H9 (cell line): Measurements from ENCODE around the gene NOTCH1. TPM values are rescaled to one million over a fixed set of nuclear protein-coding genes. Genes with fewer than 3 reads are reported as not detected.

Source experiments
- DNase-seq: peaks from one replicate; pipeline ENCODE4 v3.0.0-alpha.2; 2017
- H2AFZ ChIP-seq: one replicate; pipeline ENCODE4 v1.6.1; 2013; ENCODE audit warnings: mild to moderate bottlenecking, low read length, control low read depth, moderate library complexity
- H2AK5ac ChIP-seq: 2 replicates; pipeline ENCODE4 v1.6.1; 2013; ENCODE audit warnings: low read length, control low read depth, mixed read lengths; ENCODE audit not compliant: insufficient read length
- H2BK120ac ChIP-seq: one replicate; pipeline ENCODE4 v1.6.1; 2013; ENCODE audit warnings: low read depth, mild to moderate bottlenecking, low read length, control low read depth, inconsistent platforms; ENCODE audit not compliant: poor library complexity, severe bottlenecking
- H2BK12ac ChIP-seq: 2 replicates; pipeline ENCODE4 v1.6.1; 2013; ENCODE audit warnings: low read length, control low read depth, mixed read lengths, low read depth; ENCODE audit not compliant: insufficient read length
- H2BK15ac ChIP-seq: 2 replicates; pipeline ENCODE4 v1.6.1; 2013; ENCODE audit warnings: low read depth, low read length, control low read depth
- H2BK20ac ChIP-seq: one replicate; pipeline ENCODE4 v1.6.1; 2013; ENCODE audit warnings: low read depth, mild to moderate bottlenecking, low read length, control low read depth, inconsistent platforms; ENCODE audit not compliant: poor library complexity, severe bottlenecking
- H2BK5ac ChIP-seq: 2 replicates; pipeline ENCODE4 v1.6.1; 2013; ENCODE audit warnings: low read length, control low read depth, mixed read lengths; ENCODE audit not compliant: insufficient read length
- H3K14ac ChIP-seq: 2 replicates; pipeline ENCODE4 v1.6.1; 2013; ENCODE audit warnings: low read length, control low read depth; ENCODE audit not compliant: insufficient read depth
- H3K18ac ChIP-seq: 2 replicates; pipeline ENCODE4 v1.6.1; 2013; ENCODE audit warnings: low read depth, mild to moderate bottlenecking, mixed read lengths, low read length, control low read depth; ENCODE audit not compliant: insufficient read length
- H3K23ac ChIP-seq: 2 replicates; pipeline ENCODE4 v1.6.1; 2013; ENCODE audit warnings: low read length, control low read depth, mixed read lengths, low read depth; ENCODE audit not compliant: insufficient read length
- H3K23me2 ChIP-seq: 2 replicates; pipeline ENCODE4 v1.6.1; 2013; ENCODE audit warnings: low read depth, mild to moderate bottlenecking, mixed read lengths, low read length, control low read depth; ENCODE audit not compliant: insufficient read length, poor library complexity, severe bottlenecking
- H3K27ac ChIP-seq: 2 replicates; pipeline ENCODE4 v1.5.1; 2013; ENCODE audit warnings: low read length, control low read depth, mixed read lengths, low read depth; ENCODE audit not compliant: insufficient read length
- H3K27me3 ChIP-seq: 2 replicates; pipeline ENCODE4 v1.6.1; 2013; ENCODE audit warnings: low read length, control low read depth, inconsistent platforms; ENCODE audit not compliant: insufficient read depth
- H3K4ac ChIP-seq: 2 replicates; pipeline ENCODE4 v1.6.1; 2013; ENCODE audit warnings: low read depth, mild to moderate bottlenecking, control low read depth, inconsistent platforms, low read length, moderate library complexity
- H3K4me1 ChIP-seq: 2 replicates; pipeline ENCODE4 v1.6.1; 2013; ENCODE audit warnings: low read length, control low read depth, inconsistent platforms; ENCODE audit not compliant: insufficient read depth
- H3K4me2 ChIP-seq: 2 replicates; pipeline ENCODE4 v1.6.1; 2013; ENCODE audit warnings: low read length, control low read depth, mixed read lengths; ENCODE audit not compliant: insufficient read length, insufficient read depth
- H3K56ac ChIP-seq: 2 replicates; pipeline ENCODE4 v1.6.1; 2013; ENCODE audit warnings: low read depth, mild to moderate bottlenecking, mixed read lengths, low read length, control low read depth; ENCODE audit not compliant: insufficient read length
- H3K79me1 ChIP-seq: 2 replicates; pipeline ENCODE4 v1.6.1; 2013; ENCODE audit warnings: low read depth, mild to moderate bottlenecking, moderate library complexity, low read length, control low read depth, inconsistent platforms; ENCODE audit not compliant: insufficient read depth, poor library complexity, severe bottlenecking
- H3K79me2 ChIP-seq: 2 replicates; pipeline ENCODE4 v1.6.1; 2013; ENCODE audit warnings: low read length, control low read depth, inconsistent platforms; ENCODE audit not compliant: insufficient read depth
- H3K9ac ChIP-seq: 2 replicates; pipeline ENCODE4 v1.6.1; 2013; ENCODE audit warnings: low read length, control low read depth, mixed read lengths; ENCODE audit not compliant: insufficient read length; ENCODE audit errors: extremely low read depth
- H3K9me3 ChIP-seq: one replicate; pipeline ENCODE4 v1.6.1; 2013; ENCODE audit warnings: low read depth, low read length, inconsistent platforms; ENCODE audit not compliant: control insufficient read depth
- H3T11ph ChIP-seq: one replicate; pipeline ENCODE4 v1.6.1; 2013; ENCODE audit warnings: mild to moderate bottlenecking, low read length, control low read depth, inconsistent platforms
- H4K20me1 ChIP-seq: one replicate; pipeline ENCODE4 v1.6.1; 2013; ENCODE audit not compliant: control insufficient read depth, insufficient read length, insufficient read depth
- H4K5ac ChIP-seq: 2 replicates; pipeline ENCODE4 v1.6.1; 2013; ENCODE audit warnings: low read depth, mild to moderate bottlenecking, mixed read lengths, low read length, control low read depth; ENCODE audit not compliant: insufficient read length
- H4K8ac ChIP-seq: replicated peaks from 2 replicates; pipeline ENCODE4 v1.6.1; 2013; ENCODE audit warnings: low read length, control low read depth, mixed read lengths, low read depth; ENCODE audit not compliant: insufficient read length
- H4K91ac ChIP-seq: 2 replicates; pipeline ENCODE4 v1.6.1; 2013; ENCODE audit warnings: low read depth, mild to moderate bottlenecking, moderate library complexity, mixed read lengths, low read length, control low read depth; ENCODE audit not compliant: insufficient read length
- H3K27ac Mint-ChIP-seq, 3 experiments: 2 replicates in 2 of 3; 3 replicates in 1 of 3; pipeline ENCODE4 v1.8.0; 2020 to 2021; ENCODE audit warnings: mixed read lengths in 3 of 3, mild to moderate bottlenecking in 1 of 3, moderate library complexity in 1 of 3
- H3K27me3 Mint-ChIP-seq: 2 replicates; pipeline ENCODE4 v1.8.0; 2021; ENCODE audit warnings: low read depth, mild to moderate bottlenecking, moderate library complexity, mixed read lengths
- H3K36me3 Mint-ChIP-seq, 3 experiments: 2 replicates in 2 of 3; 3 replicates in 1 of 3; pipeline ENCODE4 v1.8.0; 2020 to 2021; ENCODE audit warnings: low read depth in 3 of 3, mixed read lengths in 3 of 3; ENCODE audit not compliant: insufficient read depth in 1 of 3
- H3K4me1 Mint-ChIP-seq, 2 experiments: 2 replicates each; pipeline ENCODE4 v1.8.0; 2020; ENCODE audit warnings: mixed read lengths in 2 of 2
- H3K4me3 Mint-ChIP-seq, 2 experiments: 2 replicates in 1 of 2; 3 replicates in 1 of 2; pipeline ENCODE4 v1.8.0; 2020 to 2021; ENCODE audit warnings: mild to moderate bottlenecking in 2 of 2, mixed read lengths in 2 of 2, moderate library complexity in 1 of 2
- H3K9me3 Mint-ChIP-seq, 2 experiments: 2 replicates in 1 of 2; 3 replicates in 1 of 2; pipeline ENCODE4 v1.8.0; 2020; ENCODE audit warnings: mild to moderate bottlenecking in 2 of 2, mixed read lengths in 2 of 2, moderate library complexity in 1 of 2
- CTCF ChIP-seq: fragments of 200-600 bp; sonication (generic); conservative IDR thresholded peaks from 3 replicates; pipeline ENCODE4 v1.8.0; 2021; ENCODE audit warnings: antibody characterized with exemption, mild to moderate bottlenecking
- WGBS: extraction: QIAGEN DNeasy Blood & Tissue Kit; methylation state at CpG from one replicate; pipeline ENCODE4 v1.1.7; 2013; ENCODE audit warnings: missing lambda C conversion rate, low lambda C conversion rate, mixed read lengths; ENCODE audit not compliant: insufficient read length; ENCODE audit errors: extremely low coverage; 5-methylcytosine and 5-hydroxymethylcytosine counted together
- total RNA-seq: library from RNA; stranded (reverse); gene quantifications from 2 replicates; pipeline ENCODE4 v1.2.1, GENCODE V29; 2021

The NOTCH1 gene
- total RNA-seq, 1 experiment from 2014 or later = 71.6 TPM

GRCh38 chr9:136518623-136519022 lies 27.2 kb downstream of the NOTCH1 start:
- H3K79me2 ChIP-seq = no peaks in the 10 kb centered on the region
- H3K79me1 ChIP-seq = no peaks in the 10 kb centered on the region
- WGBS = no CpG with 5 or more reads among the region's 18 CpGs
- Mint-ChIP-seq H3K36me3 (peaks cover 2 to 39% (median 36%) of the 10 kb centered on the region in 3 experiments; a peak in 6 of 7 replicates), H3K4me3 (no peak overlapping the region), H3K4me1 (no peaks in the 10 kb centered on the region), H3K27me3 (no peaks in the 10 kb centered on the region), H3K9me3 (no peaks in the 10 kb centered on the region), H3K27ac (peak overlapping the region in 1 of 3 experiments; percentile 44; a peak in 1 of 7 replicates)
- no peak overlapping the region for H3K4me2 ChIP-seq
- H3K27ac ChIP-seq = no peak overlapping the region
- no peak overlapping the region for H4K8ac ChIP-seq
- H2BK20ac ChIP-seq = no peak overlapping the region
- H2BK15ac ChIP-seq = no peak overlapping the region
- H3K4me1 ChIP-seq = no peaks in the 10 kb centered on the region
- DNase-seq = no peak
- no peak overlapping the region for H3K18ac ChIP-seq
- TF ChIP-seq CTCF = no peak
- no peak overlapping the region for H3K23ac ChIP-seq
- no peak overlapping the region for H2BK120ac ChIP-seq
- no peak overlapping the region for H4K5ac ChIP-seq
- H2AK5ac ChIP-seq = no peak overlapping the region
- H3K9me3 ChIP-seq = no peaks in the 10 kb centered on the region
- H2BK12ac ChIP-seq = no peak overlapping the region
- no peak overlapping the region for H2BK5ac ChIP-seq
- H3K4ac ChIP-seq = no peak overlapping the region
- no peak overlapping the region for H3K14ac ChIP-seq
- H3K9ac ChIP-seq = no peak overlapping the region
- H4K91ac ChIP-seq = no peak overlapping the region
- H3K56ac ChIP-seq = no peak overlapping the region
- no peaks in the 10 kb centered on the region for H3K27me3 ChIP-seq
- H3K23me2 ChIP-seq = no peaks in the 10 kb centered on the region
- no peak overlapping the region for H3T11ph ChIP-seq
- no peak overlapping the region for H2AFZ ChIP-seq
- no peaks in the 10 kb centered on the region for H4K20me1 ChIP-seq
